ENCODE measurements around the gene SNAPC4.
"Not testable (repeated sequence)": the region's sequence is repeated elsewhere in the genome, so short reads cannot be mapped to it uniquely, and the experiment has no call there.

SNAPC4 gene

GRCh38 chr9:136433849-136434579 lies 34.0 kb upstream of the SNAPC4 start:
- DNase-seq, result no peak

DNA sequence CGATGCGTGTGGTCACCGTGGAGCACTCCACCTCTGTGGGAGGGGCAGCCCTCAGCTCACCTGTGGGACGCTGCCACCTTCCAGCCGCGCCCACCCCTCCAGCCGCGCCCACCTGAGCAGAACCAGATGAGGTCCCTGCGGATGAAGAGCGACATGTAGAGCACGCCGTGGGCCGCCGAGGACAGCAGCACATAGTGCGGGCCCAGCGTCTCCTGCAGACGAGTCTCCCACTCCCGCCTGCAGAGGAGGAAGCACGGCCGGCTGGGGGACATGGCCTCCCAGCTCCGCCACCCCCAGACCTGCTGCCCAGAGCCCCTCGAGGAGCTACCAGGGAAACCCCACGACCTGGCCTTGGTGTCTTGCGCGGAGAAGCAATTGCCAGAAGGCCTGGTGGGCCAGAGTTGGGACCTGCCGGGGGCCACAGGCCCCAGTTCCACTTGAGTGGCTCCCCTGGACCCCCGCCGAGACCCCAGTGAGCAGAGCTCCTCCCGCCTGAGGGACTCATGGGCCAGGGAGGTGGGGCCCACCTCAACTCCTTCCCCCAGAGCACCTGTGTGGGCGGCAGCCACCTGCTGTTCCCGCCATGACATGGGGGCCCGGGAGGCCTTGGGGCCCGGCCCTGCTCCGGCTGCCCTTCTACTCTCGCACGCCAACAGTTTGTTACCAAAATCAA lies 33.2 kb upstream of the SNAPC4 start:
- no peak for DNase-seq

- DNase-seq, result no peak
Observed at GRCh38 chr9:136432591-136432990, 32.6 kb upstream of the SNAPC4 start.

DNA sequence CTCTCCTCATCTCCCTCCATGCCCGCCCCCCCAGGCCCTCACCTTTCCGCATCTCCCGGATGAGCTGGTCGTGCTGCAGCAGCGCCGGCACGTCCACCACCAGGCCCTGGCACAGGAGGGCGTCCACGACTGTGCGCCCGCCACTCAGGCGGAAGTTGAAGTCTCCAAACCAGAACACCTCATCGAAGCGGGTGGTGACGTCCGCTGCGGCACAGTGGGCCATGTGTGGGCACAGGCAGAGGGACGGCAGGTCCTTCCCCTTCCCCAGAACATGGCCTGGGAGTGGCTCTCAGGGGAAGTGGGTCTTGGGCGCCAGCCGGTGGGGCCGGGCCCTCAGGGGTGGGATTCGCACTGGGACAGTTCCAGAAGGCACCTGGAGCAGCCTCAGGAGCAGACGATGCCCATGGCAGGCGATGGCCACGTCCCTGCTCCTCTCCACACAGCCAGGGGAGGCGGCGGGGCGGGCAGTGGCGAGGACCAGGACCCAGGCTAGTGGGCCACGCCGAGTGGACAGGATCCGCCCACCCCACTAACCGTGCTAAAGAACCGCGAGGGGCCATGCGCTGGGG lies 31.9 kb upstream of the SNAPC4 start:
- DNase-seq, result no peak

DNA sequence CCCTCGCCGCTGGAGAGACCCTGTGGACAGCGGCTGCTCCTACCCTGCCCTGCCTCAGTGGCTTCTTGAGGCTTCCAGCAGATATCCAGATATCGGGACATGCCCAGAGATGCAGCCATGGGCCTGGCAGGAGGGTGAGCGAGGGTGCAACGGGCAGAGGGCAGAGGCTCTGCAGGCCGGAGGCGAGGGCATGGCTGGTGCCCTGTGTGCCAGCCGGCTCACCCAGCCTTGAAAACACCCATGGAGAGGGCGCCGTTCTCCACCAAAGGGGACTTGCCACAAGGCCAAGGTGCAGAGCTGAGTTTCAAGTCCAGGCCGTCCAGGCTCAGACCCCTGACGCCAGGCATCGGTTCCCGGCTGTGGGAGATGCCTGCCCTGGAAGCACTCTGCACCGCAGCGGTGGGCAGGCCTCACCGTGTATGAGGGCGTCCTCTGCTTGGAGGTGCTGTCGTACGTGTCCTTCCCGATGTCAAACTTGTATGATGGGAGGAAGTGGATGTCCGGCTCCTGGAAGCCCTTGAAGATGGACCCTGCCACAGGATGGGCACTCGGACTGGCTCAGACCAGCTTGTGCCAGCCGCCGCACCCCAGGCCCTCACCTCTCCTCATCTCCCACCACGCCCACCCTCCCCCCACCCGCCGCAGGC lies 30.7 kb upstream of the SNAPC4 start:
- DNase-seq, result no peak

- DNase-seq, result no peak
Observed at GRCh38 chr9:136429683-136430491, 29.9 kb upstream of the SNAPC4 start.

DNA sequence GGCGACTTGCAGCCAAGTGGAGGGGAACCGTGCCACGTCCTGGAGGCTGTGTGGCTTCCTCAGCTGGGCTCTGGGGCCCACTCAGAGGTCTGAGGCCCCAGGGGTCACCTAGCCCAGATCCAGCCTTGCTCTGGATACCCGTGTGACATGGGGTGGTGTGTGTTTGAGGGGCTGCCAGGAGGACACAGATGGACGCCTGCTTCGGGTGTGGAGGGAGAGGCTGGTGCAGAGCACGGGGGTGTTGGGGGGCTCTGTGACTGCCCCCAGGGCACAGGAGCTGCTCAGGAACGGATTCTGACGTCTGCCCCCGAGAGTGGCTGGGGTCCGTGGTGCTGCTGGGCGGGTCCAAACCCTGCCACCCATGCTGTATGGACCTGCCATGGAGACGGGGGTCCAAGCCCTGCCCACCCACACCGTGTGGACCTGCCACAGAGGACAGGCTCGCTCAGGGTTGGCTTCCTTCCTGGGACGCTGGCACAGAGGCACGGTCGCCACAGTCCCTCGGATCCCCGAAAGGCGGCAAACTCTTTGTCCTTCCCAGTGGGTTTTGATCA lies 29.2 kb upstream of the SNAPC4 start:
- DNase-seq, result no peak

- DNase-seq, result no peak
Observed at GRCh38 chr9:136426787-136427186, 26.8 kb upstream of the SNAPC4 start.

- not testable (repeated sequence) for DNase-seq
Observed at GRCh38 chr9:136425367-136425766, 25.4 kb upstream of the SNAPC4 start.

- DNase-seq, result no peak
Observed at GRCh38 chr9:136424750-136425362, 24.9 kb upstream of the SNAPC4 start.

- DNase-seq, result no peak
Observed at GRCh38 chr9:136423432-136424146, 23.6 kb upstream of the SNAPC4 start.

- no peak for DNase-seq
Observed at GRCh38 chr9:136422876-136423275, 22.9 kb upstream of the SNAPC4 start.

DNA sequence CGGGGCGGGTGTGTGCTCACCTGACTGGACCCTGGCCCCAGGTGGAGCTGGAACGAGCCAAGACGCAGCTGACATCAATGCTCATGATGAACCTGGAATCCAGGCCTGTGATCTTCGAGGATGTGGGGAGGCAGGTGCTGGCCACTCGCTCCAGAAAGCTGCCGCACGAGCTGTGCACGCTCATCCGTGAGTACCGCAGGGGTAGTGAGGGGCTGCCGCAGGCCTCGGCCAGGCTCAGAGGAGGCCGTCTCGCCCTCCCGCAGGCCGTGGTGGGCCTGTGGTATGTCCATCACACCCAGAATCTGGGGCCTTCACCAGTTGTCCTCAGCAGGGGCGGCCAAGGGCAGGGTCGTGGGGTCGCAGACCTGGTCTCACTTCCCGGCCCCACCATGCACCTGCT lies 21.8 kb upstream of the SNAPC4 start:
- no peak for DNase-seq

DNA sequence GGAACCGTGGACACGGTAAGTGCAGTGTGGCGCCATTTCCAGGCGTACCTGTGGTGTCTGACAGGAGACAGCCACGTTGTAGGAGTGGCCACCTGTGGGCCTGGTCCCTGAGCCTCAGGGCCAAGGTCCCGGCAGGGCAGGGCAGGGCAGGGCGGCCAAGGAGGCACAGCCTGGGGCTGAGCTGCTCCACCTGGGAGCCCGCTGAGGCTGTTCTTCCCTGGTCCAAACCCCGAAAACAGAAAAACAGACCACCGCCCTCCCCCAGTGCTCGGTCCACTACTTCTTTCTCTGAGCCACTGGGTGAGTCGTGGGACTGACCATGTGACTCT lies 19.1 kb upstream of the SNAPC4 start:
- DNase-seq, result no peak

- DNase-seq, result no peak
Observed at GRCh38 chr9:136418182-136419091, 18.5 kb upstream of the SNAPC4 start.

DNA sequence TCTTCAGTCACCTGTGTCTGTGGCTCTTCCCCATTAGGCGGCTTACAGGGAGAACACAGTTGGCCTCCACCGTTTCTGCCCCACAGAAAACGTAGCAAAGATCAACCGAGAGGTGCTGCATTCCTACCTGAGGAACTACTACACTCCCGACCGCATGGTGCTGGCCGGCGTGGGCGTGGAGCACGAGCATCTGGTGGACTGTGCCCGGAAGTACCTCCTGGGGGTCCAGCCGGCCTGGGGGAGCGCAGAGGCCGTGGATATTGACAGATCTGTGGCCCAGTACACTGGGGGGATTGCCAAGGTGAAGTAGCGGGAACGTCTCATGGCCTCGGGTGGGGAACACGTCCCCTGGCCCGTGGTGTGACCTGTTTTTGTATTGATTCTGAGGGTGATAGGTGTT lies 16.9 kb upstream of the SNAPC4 start:
- DNase-seq, result no peak

- DNase-seq, result no peak
Observed at GRCh38 chr9:136416427-136416826, 16.5 kb upstream of the SNAPC4 start.

DNA sequence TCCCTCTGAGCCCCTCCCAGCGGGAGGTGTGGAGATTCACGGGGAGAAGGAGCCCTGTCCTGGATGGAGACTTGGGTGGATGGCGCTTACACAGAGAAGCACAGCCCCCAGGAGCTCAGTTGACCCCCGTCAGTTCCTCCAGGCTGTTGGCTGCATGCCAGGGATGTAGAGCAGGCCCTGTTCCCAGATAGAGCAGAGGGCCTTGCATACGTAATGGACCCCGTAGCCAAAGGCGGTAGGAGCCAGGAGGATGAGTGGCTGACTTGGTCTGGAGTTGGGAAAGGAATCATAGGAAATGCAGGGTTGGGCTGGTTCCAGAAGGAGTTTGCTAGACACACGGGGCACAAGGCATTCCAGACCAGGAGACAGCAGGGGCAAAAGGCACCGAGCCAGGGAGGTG lies 13.0 kb upstream of the SNAPC4 start:
- no peak for DNase-seq

- peak in 1 of 3 donors; percentile 28 for DNase-seq
Observed at GRCh38 chr9:136411378-136411777, 11.4 kb upstream of the SNAPC4 start.

DNA sequence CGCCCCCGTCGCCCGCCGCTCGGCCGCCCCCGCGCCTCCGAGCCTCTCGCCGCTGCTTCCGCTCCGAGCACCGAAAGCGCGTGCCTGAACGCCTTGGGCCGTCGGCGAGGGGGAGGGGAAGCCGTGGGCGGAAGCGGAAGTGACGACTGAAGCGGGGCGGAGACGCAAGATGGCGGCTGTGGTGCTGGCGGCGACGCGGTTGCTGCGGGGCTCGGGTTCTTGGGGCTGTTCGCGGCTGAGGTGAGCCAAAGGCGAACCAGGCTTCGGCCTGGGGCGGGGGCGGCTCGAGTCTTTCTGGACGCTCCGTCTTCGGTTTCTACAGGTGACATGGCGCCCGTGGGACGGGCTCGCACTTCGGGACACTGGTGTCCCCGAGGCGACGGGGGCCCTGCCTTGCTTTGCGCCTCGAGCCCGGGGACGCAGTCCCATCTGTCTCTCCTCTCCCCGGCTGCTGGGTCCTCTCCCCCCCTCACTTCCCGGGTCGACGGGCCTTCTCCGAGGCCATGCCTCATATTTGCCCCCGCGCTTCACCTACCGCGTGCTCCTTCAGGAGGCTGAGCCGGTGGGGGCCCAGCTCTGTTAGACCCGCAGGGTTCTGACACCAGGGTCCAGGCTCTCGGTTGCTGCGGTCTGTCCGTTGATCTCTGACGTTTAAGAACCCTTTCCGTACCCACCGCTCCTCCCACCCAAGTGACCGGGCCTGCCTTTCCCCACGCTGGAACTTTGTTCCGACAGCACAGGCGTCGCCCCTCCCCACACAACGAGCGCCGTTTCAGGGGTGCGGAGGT lies 10.7 kb upstream of the SNAPC4 start, which contains the start of the genes ENTR1 and PMPCA:
TSS of gene ENTR1 (minus strand) at position 115 of the 788 bp plus-strand sequence. CDS start 217 bp downstream, outside the sequence.
TSS of gene PMPCA (plus strand) at position 159 of the 788 bp plus-strand sequence. CDS start at position 170, 11 bp downstream.
- DNase-seq, result peak; percentile 96 to 98 (median 98)

Measured in suppressor macrophage treated with lipopolysaccharide for 1 hour (primary cell).